Stimulated activated CD4-positive, alpha-beta T cell treated with anti-CD3 and anti-CD28 coated beads, TNF-alpha, amount 100 ng/mL, for 1 hour (primary cell): ENCODE measurements around the gene NRCAM.

Source experiments
- DNase-seq, 3 donors: peaks; one replicate each; pipeline ENCODE4 v3.0.0-alpha.2; 2020; ENCODE audit warnings: low read depth in 3 of 3, low spot score in 1 of 3

The NRCAM gene

DNA sequence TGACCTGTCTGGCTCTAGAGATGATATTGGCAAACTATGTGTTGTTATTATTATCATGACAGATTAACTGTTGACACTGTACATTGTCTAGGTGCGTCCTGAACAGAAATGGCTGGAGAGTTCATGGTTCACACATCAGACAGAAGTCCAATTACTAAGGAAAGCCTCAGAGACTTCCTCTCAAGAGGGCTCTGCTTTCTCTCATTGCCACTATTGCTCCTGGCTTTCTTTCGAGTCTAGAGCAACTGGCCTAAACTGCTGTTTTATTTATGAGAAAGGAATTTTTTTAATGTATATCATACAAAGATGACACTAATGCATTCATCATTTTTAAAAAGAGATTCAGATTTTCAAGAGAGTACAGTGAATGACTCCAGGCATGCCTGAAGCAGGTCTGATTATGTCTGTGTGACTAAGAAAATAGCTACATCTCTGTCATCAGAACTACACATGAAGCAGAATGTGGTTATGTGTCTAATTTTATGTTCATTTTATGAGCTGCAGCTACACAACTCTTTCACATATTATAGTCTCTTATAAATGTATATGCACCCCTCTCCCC, 30.4 kb downstream of the NRCAM start:
- DNase-seq, result no peak

GRCh38 chr7:108424013-108424412, 32.2 kb downstream of the NRCAM start:
- no peak for DNase-seq

- no peak for DNase-seq
These were observed 32.9 kb downstream of the NRCAM start for GRCh38 chr7:108423089-108423989.

DNA sequence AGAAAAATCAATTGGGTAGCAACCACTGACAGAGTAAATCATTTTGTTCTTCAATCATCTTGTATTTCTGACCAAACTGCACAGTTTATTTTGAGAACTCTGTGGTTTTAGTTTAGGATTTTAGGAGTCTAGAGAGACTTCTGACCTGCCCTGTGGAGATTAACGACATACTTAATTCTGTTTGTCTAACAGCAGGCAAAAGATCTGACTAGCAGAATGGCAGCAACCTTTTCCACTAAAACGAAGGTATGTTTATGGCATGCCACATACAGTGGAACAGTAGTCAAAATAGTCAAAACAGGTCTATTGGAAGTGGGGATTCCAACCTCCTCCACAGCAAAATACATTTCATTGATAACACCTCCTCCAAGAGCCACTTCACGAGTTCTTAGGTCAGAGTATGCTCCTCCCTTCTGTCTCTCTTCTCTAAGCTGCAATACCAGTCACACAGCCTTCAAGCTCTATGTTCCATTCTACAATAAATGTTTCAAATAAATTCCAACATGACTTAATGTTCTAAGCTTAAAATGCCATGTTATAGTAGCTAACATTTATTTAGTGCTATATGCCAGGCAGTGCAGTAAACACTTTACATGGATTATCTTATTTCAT, 34.4 kb downstream of the NRCAM start:
- DNase-seq, result no peak

- no peak for DNase-seq
These were observed 36.0 kb downstream of the NRCAM start for GRCh38 chr7:108419961-108420908.

- DNase-seq, result no peak
These were observed 37.3 kb downstream of the NRCAM start for GRCh38 chr7:108418946-108419345.

- no peak for DNase-seq
These were observed 38.3 kb downstream of the NRCAM start for GRCh38 chr7:108417926-108418325.

- no peak for DNase-seq
These were observed 39.1 kb downstream of the NRCAM start for GRCh38 chr7:108417144-108417543.

DNA sequence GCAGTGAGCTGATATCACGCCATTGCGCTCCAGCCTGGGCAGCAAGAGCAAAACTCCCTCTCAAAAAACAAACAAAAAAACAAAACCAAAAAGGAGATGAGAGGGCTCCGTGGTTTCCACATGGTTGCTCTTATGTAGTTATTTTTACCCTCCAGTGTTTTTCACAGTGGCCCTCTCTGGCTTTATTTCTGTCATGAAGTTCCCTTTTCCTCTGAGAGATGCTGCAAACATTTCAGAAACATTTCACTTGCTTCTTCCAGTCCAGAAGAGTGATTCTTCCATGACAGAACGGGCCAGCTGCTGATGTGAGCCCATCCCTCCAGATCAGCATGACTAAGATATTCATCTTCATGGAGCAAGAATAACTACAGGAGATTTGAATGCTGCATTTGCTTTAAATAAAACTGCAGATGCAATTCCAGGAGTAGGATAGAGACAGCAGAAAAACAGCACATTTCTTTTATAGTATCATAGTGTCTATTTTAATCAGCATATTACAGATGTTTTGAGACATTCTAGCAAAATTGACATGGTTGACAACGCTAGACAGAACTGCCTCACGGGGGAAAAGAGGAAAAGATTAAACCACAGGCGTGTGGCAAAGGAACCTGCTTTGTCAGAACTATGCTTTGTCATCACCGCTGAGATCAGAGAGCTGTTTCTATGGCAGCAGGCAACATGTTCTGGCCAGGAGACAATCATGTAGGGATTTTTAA, 40.3 kb downstream of the NRCAM start:
- no peak for DNase-seq

DNA sequence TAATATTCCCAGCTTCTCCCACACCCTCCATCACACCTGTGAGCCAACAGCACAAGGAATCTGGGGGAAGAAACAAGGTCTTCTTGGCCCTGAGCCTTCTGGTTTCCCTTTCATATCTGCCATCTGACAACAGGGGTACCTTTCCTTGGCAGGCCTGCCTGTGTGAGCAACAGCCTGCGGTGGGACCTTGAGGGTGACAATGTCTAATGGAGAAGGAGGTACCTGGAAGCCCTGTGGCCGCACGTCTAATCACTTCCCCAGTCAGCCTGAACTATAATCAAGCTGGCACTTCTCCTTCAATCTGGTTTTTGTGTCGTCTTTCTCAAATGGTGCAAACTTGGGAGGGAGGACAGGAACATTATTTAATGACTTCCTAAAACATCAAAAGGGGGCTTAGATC, 41.2 kb downstream of the NRCAM start:
- no peak for DNase-seq

GRCh38 chr7:108413782-108414492, 42.3 kb downstream of the NRCAM start:
- DNase-seq, result no peak

DNA sequence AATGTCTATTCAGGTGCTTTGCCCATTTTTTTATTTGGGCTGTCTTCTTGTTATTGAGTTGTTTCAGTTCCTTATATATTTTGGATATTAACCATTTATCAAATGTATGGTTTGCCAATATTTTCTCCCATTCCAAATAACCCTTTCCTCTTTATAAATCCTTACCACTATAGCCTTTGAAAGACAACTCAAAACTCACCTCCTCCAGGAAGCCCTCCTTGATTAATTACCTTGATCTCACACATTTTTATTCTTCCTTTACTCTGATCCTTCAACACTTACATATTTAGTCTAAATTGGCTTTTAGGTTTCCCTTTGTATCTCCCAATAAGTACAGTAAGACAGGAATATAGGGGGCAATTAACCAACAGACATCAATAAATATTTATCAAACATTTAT, 42.9 kb downstream of the NRCAM start:
- no peak for DNase-seq

DNA sequence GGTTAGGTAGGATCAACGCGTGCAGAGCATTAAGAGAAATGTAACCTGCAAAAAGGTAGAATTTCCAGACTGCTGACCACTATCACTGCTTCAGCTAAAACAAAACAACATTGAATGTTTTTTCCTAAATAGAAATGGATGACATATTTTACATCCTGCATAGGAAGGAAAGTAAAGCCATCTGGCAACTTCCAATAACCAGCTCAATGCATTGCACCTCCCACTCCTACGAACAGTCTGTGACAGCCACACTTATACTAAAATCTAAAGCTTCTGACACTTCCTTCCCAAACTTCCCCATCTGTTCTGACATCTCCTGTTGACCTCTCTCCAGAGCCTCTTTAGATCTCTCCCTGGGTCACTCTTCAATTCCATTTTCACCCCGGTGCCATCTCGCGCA, 47.1 kb downstream of the NRCAM start:
- DNase-seq, result no peak

- DNase-seq, result no peak
These were observed 47.8 kb downstream of the NRCAM start for GRCh38 chr7:108408296-108408991.

DNA sequence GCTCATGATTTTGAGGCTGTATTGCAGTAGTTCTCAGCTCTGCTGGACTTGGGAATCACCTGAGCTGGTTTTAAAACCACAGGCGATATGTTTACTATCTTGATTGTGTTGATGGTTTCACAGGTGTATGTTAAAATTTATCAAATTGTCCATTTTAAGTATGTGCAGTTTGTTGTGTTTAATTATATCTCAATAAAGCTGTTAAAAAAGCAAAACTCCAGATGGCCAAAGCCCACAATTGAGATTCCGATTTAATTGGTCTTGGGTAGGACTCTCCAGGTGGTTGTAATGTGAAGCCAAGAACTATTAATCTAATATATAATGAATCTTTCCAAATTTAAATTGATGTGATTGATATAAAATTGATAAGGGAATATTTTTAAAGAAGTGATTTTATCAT, 48.6 kb downstream of the NRCAM start:
- DNase-seq, result no peak

DNA sequence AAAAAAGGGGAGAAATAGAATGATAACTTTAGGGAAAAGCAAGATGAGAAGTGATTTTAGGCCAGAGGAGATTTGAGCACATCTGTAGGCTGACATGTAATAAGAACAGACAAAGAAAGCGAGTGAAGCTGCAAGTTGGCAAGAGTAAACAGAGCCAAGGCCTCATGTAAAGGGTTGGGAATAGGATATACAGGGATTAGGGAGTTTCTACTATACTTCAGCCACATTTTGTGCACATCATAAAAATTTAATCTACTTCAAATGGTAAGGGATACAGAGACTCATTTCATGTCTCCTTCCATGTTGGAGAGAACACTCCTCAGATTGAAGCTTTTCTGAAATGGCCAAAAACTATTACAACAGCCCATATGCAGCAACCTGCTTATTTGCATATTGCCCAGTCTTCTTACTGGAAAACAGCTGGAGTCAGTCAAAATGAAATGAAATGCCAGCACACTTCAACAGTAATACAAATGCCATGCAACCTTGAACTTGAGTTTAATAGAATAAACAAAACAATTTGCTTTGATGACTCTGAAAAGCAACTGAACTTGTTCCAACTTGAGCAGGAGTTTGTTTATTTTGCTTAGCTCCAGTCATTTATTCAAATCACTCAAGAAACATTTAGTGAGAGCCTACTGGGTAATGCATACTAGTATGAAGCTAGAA, 49.9 kb downstream of the NRCAM start:
- DNase-seq, result no peak

DNA sequence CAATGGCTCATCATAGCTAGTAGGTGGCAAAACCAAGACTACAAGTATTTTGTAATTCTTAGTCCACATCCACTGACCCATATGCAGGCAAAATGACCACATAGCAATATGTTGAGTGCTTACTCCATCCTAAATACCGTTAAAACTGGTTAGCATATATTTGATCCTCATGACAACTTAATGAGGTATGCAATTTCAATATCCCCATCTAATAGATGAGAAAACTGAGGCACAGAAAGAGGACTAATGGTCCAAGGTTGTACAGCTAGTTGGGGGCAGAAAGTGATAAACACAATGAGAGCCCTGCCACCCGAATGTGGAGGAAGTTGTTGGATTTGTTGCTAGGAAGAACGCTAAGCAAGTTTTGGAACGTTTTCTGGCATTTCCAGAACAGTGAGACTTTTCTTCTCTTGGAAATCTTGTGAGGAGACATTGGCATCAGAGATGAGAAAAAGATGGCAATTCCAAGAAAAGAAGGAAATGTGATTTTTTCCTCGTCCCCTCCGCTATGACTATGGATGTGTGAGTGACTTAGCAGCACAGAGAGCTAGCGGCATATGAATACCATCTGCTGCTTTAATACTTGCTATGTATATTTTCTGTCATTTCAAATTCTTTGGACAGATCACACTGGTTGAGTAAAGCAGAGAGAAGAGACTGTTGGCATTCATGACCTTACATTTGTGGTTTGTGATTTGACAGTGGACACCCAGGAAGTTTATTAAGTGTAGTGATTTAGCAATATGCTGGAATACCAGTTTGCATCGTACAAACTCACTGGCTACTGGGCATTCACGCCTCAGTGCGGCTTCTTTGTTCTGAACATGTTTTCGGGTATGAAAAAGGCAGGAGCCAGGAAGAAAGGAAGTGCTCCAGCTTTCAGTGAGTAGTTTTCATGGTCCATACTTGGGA, 51.5 kb downstream of the NRCAM start:
- DNase-seq, result no peak
